CD4-positive, alpha-beta T cell treated with Interleukin-17A for 1 hour (primary cell): Measurements from ENCODE around the gene FAM118A.
"Not testable (repeated sequence)": the region's sequence is repeated elsewhere in the genome, so short reads cannot be mapped to it uniquely, and the experiment has no call there.

ENCODE experiments used
- DNase-seq: peaks from one replicate; pipeline ENCODE4 v3.0.0-alpha.2; 2020

FAM118A gene

DNA sequence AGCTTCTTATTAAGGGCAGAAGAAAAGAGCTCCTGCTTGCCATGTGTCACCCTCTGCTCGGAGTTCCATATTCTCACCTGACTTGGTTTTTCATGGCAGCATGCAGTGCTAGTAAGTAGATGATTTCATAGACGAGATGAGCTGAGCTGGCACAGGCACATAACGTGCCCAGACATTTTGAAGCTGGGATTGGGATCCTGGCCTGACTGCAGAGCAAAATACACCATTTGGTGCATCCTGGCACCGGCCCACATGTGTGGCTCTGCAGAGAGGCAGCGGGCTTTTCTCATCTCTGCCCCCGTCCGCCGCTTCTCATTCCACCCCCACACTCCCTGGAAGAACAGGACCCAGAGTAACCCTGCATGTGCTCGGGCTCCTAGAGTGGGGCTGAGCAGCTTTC is 24.8 kb downstream of the FAM118A start:
- DNase-seq = no peak

DNA sequence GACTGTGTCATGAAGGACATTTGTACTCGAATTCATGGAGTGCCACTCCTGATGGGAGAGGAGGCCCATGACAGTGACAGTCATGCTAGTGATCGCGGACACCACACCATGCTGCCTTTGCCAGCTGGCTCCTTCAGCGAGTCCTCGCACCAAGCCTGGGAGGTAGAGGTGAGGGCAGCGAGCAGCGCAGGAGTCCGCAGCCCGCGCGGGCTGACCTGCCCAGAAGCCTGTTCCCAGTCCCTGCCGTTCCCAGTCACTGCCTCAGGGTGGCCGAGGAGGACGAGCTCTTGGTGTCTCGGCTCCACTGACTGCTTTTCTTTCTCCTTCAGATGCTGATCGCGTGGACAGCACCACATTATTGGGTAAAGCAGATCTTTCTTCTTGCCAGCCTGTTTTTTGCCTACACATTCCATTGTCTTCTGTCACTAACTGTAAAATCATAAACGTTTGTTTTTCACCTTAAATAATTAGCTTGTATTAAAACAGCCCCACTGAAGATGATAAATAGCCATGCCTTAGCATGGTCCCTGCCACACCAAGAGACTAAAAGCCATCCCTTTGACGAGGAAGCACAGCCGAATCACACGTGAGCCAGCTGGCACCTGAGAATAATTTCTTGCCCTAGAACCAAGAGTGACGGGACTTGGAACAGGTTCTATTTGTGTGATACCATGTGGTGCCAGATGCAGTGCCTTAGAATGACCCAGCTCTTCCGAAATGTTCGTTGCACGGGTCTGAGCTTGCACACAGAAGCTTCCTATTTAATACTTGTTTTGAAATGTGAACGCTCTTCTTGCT is 25.5 kb downstream of the FAM118A start:
- no peak for DNase-seq

DNA sequence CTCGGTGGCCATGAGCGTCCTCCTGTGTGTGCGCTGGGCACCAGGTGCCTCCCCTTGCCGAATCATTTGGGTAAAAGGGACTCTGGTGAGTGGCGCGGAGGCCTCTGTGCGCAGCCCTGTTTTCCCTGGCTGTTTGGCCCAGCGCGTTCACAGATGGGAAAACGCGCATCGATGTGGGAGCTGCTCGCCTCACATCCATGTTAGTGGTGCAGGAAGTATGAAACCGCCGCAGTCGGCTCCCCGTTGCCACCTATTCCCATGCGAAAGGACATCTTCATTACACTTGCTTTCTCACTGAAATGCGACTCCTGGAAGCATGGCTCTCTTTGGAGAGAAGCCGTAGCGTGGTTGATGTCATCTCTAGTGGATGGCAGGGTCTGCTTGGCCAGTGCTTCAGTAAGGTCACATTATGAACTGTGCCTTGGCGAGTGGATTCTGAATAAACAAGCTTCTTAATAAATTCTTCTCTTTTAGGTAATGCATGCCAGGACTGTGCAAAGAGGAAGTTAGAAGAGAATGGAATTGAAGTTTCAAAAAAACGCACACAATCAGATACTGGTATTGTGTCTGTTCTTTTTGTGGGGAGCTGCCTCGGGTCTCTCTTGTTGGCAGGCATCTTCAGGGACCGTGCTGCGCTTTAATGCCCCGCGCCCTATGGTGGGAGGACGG is 26.3 kb downstream of the FAM118A start:
- DNase-seq = no peak

DNA sequence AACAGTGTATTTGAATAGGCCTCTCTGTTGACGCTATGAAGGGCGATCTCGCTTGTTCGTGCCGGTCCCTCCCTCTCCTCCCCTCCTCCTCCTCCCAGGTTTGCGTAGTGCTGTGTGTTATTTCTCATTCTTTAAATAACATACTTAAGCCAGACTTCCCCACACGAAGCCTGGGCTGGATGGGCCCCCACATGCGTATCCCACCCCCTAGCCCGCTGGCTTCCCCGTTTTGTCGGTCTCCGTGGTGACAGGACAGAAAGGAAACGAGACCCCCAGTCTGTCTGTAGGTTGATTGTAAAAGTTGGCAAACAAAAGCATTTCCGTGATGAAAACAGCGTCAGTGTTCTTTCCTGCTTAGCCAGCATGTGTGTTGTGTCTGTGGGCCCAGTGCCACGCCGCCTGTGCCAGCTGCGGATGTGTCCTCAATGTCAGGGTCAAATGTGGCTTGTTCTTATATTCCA is 27.3 kb downstream of the FAM118A start:
- DNase-seq = peak; percentile 38

DNA sequence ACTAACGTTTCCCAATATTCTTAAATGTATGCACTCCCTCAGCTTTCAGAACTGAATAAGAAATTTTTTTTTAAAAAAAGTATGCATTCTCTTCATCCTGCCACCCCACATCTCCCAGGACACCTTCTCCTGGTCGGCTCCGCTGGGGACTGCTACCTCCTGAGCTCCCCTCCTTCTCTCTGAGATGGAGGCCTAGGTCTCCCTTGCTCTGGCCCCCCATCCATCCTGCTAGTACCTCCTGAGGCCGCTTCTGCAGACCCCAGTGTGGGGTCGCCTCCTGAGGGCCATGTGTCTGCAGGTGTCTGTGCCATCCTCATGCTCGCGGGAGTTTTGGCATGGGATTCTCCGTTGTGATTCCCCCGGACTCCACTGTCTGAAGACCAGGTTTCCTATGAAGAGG is 27.8 kb downstream of the FAM118A start:
- DNase-seq = no peak

DNA sequence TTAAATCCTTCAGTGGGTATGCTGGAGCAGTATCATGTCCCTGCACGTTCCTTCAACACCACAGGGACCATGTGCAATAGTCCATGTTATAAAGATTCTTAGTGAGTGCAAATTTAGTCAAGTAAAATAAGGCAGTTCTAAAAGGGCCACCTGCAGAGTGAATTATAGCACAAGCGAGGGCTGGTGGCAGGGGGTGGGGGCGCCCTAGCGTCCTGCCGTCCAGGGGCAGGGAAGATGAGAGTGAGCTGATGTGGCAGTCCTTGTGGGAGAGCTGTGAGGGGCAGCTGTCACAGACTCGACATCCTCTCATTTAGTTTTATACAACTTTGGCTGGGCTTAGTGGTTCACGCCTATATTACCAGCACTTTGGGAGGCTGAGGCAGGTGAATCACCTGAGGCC is 29.1 kb downstream of the FAM118A start:
- DNase-seq = no peak

DNA sequence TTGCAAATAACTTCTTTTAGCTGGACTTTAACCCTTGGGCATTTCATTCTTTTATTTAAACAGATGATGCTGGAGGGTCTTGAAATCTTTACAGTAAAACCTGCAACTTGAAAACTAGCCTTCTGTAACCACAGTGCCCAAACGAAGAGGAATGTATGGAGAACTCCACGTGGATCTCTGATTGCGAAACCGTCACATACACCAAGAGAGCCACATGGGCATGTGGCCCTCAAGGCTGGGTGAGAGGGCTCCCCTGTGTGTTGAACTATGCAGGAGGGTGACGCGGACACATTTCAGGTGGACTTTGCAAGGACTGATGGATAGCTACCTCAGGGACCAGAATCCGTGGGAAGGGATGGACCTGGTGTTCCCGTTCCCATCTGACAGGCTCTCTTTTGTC is 30.6 kb downstream of the FAM118A start:
- DNase-seq = no peak

DNA sequence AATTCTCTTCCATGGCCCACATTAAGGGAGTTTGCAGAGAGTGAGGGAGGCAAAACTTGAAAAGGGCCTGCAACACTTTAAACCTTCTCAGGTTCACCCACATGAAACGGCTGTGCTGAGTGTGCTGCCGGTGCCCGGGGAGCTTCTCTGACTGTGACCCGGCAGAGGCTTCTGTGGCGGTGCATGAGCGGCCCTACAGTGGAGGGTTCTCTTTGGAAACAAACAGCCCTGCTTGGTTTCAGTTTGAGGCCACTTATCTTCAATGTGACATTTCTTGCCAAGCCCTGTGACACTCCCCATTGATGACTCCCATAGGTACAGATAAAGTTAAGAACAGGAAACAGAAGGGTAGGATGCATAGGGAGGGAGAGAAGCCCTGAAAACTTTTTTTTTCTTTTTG is 31.8 kb downstream of the FAM118A start:
- DNase-seq = peak; percentile 56

DNA sequence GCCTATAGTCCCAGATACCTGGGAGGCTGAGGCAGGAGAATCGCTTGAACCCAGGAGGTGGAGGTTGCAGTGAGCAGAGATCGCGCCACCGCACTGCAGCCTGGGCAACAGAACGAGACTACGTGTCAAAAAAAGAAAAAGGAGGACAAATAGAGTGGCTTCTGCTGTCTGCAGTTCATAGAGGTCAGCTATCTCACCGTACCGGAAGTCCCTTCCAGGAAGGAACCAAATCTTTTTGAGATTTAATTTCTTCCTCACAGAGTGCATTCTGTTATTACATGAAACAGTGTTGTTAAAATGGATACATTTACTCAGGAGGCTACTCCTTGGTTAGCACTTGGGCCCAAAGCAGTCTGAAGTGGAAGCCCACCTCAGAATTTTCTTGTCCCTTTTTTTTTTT is 33.4 kb downstream of the FAM118A start:
- no peak for DNase-seq

DNA sequence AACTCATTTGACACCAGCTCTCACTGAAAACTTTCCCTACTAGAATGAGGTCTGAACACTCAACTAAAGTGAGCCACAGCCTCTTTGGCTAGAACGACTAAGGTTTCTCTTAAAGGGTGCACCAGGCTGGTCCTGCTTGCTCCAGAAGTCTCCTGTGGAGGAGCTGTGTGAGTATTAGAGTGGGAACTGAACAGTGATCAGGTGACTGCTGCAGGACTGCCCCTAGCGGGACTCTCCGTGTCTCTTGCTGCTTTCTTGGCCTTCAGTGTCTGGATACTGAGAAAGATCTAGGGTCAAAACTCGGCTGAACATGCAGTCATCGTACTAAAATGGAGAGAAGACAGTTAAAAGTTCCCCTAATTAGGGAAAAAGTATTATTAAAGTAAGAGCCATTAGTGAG is 34.6 kb downstream of the FAM118A start:
- no peak for DNase-seq

DNA sequence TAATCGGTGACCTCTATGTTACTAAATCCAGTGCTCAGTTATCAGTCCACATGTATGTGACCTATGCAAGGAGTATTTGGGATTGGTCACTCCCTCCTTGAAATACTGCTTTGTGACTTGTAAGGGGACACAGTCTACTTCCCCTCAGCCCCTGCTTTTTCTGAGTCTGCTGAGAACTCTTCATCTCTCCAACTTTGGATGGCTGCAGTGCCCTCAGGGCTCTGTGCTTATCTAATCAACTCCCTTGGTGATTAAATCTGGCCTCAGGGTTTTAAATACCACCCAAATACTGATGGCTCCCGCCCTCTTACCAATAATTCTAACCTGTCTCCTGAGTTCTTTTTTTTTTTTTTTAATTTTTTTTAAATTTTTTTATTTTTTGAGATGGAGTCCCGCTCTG is 40.2 kb downstream of the FAM118A start:
- DNase-seq = no peak

DNA sequence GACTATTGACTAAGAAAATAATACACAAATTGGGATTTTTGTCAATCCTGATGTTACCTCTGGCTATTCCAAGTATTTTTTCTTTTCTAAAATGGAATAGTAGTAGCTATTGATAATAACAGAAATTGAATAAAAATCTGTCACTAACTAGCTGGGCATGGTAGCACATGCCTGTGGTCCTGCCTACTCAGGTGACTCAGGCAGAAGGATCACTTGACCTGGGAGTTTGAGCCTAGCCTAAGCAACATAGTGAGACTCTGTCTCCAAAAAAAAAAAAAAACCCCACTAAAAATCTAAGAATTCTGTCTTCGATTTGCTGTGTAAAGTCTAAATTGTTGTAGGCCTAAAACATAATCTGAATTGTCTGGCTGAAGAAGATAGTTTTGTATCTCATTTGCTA is 42.2 kb downstream of the FAM118A start:
- DNase-seq = no peak

DNA sequence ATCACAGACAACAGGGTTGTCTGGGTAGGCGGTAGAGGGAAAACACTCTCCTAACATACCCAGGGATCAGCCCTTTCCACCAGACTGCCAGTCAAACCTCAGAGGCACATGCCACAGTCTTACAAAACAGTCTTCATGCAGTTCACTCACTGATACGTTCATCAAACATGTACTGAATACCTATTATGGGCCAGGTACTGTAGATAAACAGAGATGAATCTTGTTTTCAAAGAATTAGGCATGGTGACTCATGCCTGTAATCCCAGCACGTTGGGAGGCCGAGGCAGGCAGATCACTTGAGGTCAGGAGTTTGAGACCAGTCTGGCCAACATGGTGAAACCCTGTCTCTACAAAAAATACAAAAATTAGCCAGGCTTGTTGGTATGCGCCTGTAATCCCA is 43.0 kb downstream of the FAM118A start:
- DNase-seq = not testable (repeated sequence)

DNA sequence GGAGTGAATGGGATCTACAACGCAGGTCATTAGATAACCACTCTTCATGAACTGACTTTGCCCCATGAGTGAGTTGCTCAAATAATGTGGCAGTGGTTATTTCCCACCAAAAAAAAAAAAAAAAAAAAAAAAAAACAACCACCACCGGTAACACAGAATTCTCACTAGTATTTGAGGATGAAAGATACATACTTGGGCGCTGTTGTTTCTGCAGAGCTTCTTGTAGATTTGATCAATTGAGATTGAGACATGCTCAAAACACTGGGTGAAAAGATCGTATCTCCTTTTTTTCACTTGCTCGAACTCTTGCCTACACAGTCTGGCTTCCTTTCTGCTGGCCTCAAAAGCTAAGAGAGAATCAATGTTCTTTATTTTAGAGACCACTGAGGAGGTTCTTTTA is 44.1 kb downstream of the FAM118A start:
- DNase-seq = no peak

DNA sequence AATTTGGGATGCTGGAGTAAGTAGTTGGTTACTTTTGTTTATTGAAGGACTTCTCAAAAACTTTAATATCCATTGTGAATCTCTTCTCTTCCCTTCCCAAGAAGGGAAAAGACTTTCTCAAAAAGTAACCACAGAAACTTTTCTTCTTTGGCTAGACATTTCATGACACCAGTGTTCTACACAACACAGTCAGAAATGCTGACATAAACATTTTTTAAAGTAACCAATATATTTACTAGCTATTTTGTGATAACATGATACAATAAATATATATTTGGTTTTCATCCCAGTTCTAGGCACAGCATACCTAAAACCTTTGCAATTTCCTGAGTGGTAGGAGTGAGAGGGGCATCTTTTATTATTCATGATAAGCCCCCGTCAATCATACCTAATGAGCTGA is 47.8 kb downstream of the FAM118A start:
- no peak for DNase-seq

DNA sequence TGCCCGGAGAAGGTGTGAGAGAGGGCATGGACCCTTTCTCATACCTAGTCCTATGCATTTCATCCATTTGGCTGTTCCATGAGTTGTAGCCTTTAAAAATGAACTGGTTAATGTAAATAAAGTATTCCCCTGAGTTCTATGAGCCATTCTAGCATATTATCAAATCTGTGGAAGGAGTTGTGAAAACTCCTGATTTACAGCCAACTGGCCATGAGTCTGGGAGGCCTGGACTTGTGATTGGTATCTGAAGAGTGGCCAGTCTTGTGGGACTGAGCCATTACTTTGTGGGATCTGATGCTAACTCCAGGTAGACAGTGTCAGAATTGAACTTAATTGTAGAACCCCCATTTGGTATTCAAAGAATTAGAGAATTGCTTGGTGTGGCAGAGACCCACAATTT is 48.4 kb downstream of the FAM118A start:
- no peak for DNase-seq

DNA sequence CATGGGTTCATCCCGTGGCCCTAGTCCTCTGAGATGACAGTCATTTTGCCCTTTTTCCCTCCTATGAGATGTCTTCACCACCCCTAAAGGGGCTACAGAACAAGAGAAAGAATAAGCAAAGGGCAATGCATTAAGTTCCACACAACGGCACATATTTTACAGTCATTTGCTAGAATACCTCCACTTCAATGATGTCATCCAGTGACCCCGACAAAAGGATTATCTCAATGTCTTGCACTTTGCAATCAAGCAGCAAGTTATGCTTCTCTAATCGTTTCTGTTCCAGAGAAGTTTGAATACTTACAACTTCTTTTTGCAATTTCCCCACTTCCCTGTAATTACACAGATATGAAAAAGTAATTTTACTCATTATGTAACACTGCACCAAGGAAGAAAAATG is 49.9 kb downstream of the FAM118A start:
- DNase-seq = no peak

DNA sequence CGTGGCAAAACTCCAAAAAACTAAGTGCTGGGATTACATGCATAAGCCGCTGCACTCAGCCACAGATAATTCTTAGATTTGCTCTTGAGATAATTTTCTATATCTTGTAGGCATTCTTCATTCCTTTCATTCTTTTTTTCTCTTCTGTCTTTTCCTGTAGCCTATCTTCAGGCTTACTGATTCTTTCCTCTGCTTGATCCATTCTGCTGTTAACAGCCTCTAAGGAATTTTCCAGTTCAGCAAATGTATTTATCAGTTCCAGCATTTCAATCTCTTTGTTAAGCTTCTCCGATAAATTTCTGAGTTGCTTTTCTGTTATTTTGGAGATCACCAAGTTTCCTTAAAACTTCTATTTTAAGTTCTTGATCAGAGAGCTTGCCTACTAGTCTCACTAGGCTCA is 57.0 kb downstream of the FAM118A start:
- DNase-seq = no peak

DNA sequence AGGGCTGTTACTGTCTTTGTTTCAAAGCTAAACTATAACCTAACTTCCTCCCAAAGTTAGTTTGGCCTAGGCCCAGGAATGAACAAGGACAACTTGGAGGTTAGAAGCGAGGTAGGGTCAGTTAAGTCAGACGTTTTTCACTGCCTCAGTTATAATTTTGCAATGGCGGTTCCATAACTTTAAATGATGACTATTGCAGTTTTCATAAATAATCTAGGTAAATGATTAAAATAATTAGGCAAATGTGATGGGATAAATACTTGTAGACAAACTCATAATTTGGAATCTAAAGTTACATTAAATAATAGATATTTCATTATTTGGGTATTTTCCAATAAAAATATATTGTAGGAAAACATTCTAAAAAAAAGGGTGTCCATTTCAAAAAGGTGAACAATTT is 63.9 kb downstream of the FAM118A start:
- DNase-seq = not testable (repeated sequence)

DNA sequence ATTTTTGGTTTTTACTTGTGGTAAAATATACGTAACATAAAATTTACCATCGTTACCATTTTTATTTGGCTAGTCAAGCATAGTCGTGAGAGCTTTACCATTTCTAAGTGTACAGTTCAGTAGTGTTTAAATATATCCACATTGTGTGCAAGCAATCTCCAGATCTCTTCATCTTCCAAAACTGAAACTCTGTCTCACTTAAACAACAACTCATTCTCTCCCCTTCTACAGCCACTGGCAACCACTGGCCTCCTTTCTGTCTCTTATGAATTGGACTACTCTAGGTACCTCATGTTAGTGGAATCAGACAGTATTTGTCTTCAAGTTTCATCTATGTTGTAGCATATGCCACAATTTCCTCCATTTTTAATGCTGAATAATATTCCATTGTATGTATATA is 66.3 kb downstream of the FAM118A start:
- no peak for DNase-seq

DNA sequence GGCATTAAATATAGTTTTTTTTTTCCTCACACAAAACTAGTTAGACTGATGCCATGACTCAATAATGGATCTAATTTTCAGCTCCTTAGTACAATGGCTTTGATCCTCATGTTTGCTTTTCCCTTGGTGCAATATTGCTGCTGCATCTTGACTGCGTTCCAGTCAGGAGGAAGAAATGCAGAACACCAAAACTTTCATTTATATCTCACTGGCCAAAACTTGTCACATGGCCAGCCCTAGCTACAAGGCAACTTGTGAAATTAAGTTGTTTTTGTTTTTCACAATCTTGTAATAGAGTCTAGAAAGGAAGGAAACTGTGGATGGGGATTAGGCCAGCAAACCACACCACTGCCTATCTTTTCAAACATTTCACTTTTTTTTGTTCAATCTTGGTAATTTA is 67.0 kb downstream of the FAM118A start:
- DNase-seq = no peak

DNA sequence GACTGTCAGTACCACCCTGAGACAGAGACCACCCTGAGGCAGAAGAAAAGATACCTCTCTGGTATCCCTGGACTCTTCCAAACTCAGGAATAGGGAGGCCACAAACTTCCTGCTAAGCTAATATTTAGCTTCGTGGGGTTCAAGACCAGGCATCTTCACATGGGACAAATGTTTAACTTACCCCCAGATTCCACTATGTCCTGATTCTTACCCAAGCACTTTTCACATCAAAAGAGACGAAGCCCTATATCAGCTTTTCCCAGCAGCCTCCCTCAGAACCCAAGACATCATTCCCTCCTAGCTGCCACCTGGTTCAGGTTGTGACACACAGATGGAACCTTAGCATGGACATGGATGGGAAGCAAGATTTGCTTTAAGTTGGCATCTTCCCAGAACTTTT is 71.6 kb downstream of the FAM118A start:
- DNase-seq = no peak

DNA sequence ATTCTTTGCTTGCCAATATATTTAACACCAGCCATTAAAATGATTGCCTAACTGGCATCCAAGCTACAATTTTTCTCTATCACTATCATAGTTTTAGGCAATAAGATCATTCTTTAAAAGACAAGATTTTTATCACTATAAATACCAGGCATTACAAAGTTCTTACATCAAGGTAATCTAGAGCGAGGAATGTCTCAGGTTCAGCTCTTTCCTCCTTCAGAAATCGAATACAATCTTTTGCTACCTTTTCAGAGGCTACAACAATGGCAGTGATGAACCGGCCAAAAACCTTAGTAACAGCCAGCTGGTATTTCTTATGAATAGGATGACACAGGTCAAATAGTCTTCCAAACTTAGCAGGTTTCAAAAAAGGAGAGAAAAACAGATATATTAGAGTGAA is 79.8 kb downstream of the FAM118A start:
- DNase-seq = no peak
